ENCODE results near the gene TREH.

DNA sequence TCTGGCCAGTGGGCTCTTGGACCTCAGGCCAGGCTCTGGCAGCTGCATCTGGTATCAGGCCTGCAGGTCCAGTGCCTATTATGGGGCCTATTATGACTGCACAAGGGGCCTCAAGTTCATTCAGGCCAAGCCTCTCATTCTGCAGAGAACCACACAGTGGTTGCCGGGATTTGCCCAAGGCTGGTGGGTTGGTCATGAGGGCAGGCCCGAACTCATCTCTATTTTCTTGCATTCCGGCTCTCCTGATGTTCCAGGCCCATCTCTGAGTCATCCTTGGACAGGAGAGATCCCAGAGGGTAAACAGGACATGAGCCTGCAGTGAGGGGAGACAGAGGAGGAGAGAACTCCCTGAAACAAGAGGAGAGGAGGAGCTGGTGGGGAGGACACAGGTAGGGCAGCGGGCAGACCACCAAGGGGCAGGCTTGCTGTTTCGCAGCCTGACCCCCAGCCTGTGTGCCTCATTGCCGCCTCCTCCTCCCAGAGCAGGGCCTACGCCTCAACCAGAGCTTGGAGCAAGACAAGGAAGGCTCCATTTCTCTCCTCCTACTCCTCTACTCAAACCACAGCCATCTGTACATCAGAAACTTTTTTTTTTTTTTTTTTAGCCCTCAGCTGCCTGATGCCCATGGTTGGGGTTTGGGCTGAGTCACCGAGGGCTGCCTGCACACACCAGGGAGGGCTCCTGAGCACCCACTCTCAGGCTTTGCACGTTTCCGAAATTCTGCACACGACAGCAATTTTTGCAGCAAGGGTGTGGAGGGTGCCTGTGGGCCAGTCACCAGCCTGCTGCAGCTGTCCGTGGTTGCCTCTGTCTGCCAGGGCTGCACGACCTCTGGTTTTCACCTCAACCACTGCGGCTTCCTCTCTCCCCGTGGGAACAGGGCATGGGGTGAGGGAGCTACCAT lies 12.7 kb upstream of the TREH start:
- TF ChIP-seq, protein P1, sequence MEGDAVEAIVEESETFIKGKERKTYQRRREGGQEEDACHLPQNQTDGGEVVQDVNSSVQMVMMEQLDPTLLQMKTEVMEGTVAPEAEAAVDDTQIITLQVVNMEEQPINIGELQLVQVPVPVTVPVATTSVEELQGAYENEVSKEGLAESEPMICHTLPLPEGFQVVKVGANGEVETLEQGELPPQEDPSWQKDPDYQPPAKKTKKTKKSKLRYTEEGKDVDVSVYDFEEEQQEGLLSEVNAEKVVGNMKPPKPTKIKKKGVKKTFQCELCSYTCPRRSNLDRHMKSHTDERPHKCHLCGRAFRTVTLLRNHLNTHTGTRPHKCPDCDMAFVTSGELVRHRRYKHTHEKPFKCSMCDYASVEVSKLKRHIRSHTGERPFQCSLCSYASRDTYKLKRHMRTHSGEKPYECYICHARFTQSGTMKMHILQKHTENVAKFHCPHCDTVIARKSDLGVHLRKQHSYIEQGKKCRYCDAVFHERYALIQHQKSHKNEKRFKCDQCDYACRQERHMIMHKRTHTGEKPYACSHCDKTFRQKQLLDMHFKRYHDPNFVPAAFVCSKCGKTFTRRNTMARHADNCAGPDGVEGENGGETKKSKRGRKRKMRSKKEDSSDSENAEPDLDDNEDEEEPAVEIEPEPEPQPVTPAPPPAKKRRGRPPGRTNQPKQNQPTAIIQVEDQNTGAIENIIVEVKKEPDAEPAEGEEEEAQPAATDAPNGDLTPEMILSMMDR (IDR thresholded peaks at IDR 0.05 in 4 of 5, conservative IDR thresholded peaks at IDR 0.05 in 1 of 5): no peak
- no peak for TF ChIP-seq POLR2A (IDR thresholded peaks at IDR 0.05)
